SK-N-SH treated with all-trans-retinoic acid at 6 μM for 48 hours (cell line): ENCODE data around the gene EFNB1.

Experiments
- ARNTL ChIP-seq: fragments of 450-650 bp; formaldehyde crosslinking; IDR thresholded peaks from 2 replicates; pipeline ENCODE4 v1.5.0; 2020; ENCODE audit warnings: low read depth, mild to moderate bottlenecking, moderate library complexity, borderline replicate concordance
- BACH2 ChIP-seq: fragments of 250-450 bp; sonication (Bioruptor Pico); IDR thresholded peaks from 2 replicates; pipeline ENCODE4 v1.9.0; 2021; ENCODE audit warnings: mild to moderate bottlenecking, borderline replicate concordance
- CREB5 ChIP-seq: fragments of 250-450 bp; sonication (Bioruptor Pico); IDR thresholded peaks from 2 replicates; pipeline ENCODE4 v1.5.1; 2020; ENCODE audit warnings: low read depth, mild to moderate bottlenecking, moderate library complexity
- ISL1 ChIP-seq: fragments of 250-450 bp; sonication (Bioruptor Pico); IDR thresholded peaks from 2 replicates; pipeline ENCODE4 v2.1.2; 2022; ENCODE audit warnings: mild to moderate bottlenecking, moderate library complexity
- OSR1 ChIP-seq: fragments of 250-450 bp; sonication (Bioruptor Pico); IDR thresholded peaks from 2 replicates; pipeline ENCODE4 v1.8.0; 2022; ENCODE audit warnings: moderate library complexity, mild to moderate bottlenecking, inconsistent platforms
- PATZ1 ChIP-seq: fragments of 250-450 bp; sonication (Bioruptor Pico); IDR thresholded peaks from 2 replicates; pipeline ENCODE4 v1.8.0; 2020; ENCODE audit warnings: mild to moderate bottlenecking, moderate library complexity, borderline replicate concordance
- PPARA ChIP-seq: fragments of 250-450 bp; sonication (Bioruptor Pico); IDR thresholded peaks from 2 replicates; pipeline ENCODE4 v1.5.0; 2020; ENCODE audit warnings: mild to moderate bottlenecking, borderline replicate concordance
- RARB ChIP-seq: fragments of 250-450 bp; sonication (Bioruptor Pico); IDR thresholded peaks from 2 replicates; pipeline ENCODE4 v1.8.0; 2021; ENCODE audit warnings: mild to moderate bottlenecking, moderate library complexity
- TCF4 ChIP-seq: fragments of 250-450 bp; sonication (Bioruptor Pico); IDR thresholded peaks from 2 replicates; pipeline ENCODE4 v1.8.0; 2021; ENCODE audit warnings: mild to moderate bottlenecking, moderate library complexity, borderline replicate concordance
- TOX ChIP-seq: fragments of 250-450 bp; sonication (Bioruptor Pico); IDR thresholded peaks from 2 replicates; pipeline ENCODE4 v1.8.0; 2021; ENCODE audit warnings: mild to moderate bottlenecking, moderate library complexity, borderline replicate concordance
- ZFP3 ChIP-seq: fragments of 250-450 bp; sonication (Bioruptor Pico); IDR thresholded peaks from 2 replicates; pipeline ENCODE4 v1.5.0; 2020; ENCODE audit warnings: mild to moderate bottlenecking, moderate library complexity
- ZNF565 ChIP-seq: fragments of 450-650 bp; formaldehyde crosslinking; conservative IDR thresholded peaks from 2 replicates; pipeline ENCODE4 v1.5.0; 2020; ENCODE audit warnings: low read depth, mild to moderate bottlenecking, moderate library complexity
- TF ChIP-seq, protein P1 (sequence below): fragments of 250-450 bp; sonication (Bioruptor Pico); IDR thresholded peaks from 2 replicates; pipeline ENCODE4 v1.8.0; 2021; ENCODE audit warnings: low read depth, mild to moderate bottlenecking, moderate library complexity, borderline replicate concordance
- TF ChIP-seq, protein P2 (sequence below): fragments of 250-450 bp; sonication (Bioruptor Pico); IDR thresholded peaks from 2 replicates; pipeline ENCODE4 v1.5.0; 2020; ENCODE audit warnings: mild to moderate bottlenecking, moderate library complexity

DNA sequence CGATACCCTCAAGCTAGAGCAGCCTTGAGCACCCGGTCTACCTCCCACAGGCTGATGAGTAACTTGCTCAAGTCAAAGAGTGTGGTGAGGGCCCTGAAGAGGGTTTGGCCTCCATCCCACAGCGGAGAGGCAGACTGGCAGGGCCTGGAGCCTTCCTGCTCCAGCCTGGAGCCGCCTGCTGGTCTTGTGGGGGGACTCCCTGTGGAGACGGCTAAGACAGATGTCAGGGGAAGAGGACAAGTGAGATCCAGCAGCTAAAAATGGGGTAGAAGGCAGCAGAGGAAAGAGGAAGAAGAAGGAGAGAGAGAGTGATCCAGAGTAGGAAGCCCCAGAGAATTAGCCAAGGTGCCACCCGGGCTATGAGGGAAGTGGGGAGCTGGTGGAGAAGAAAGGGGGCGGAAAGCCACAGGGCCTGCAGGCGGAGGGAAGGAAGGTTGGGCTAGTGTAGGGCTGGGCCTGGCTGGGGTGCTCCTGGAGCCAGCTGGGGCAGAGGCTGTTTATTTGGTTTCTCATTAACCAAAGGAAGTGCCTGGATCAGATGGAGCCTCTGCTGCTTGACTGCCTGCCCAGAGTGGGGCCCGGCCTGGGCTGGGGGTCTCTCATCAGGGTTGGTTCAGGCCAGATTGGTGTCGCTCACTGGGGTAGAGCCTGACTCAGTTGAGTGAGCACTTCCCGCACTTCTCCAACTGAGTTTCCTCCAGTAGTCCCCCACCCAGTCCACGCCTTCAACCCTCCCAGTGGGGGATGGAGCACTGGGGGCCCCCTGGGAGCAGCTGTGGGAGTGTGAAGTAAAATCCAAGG is 14.2 kb downstream of the EFNB1 start:
- no peak for TF ChIP-seq ARNTL
- TF ChIP-seq, protein P1, sequence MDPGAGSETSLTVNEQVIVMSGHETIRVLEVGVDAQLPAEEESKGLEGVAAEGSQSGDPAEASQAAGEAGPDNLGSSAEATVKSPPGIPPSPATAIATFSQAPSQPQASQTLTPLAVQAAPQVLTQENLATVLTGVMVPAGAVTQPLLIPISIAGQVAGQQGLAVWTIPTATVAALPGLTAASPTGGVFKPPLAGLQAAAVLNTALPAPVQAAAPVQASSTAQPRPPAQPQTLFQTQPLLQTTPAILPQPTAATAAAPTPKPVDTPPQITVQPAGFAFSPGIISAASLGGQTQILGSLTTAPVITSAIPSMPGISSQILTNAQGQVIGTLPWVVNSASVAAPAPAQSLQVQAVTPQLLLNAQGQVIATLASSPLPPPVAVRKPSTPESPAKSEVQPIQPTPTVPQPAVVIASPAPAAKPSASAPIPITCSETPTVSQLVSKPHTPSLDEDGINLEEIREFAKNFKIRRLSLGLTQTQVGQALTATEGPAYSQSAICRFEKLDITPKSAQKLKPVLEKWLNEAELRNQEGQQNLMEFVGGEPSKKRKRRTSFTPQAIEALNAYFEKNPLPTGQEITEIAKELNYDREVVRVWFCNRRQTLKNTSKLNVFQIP: no peak
- no peak for TF ChIP-seq TOX (CRISPR knock-in tag)
- no peak for TF ChIP-seq BACH2 (CRISPR knock-in tag)
- no peak for TF ChIP-seq ISL1 (CRISPR knock-in tag)
- TF ChIP-seq, protein P2, sequence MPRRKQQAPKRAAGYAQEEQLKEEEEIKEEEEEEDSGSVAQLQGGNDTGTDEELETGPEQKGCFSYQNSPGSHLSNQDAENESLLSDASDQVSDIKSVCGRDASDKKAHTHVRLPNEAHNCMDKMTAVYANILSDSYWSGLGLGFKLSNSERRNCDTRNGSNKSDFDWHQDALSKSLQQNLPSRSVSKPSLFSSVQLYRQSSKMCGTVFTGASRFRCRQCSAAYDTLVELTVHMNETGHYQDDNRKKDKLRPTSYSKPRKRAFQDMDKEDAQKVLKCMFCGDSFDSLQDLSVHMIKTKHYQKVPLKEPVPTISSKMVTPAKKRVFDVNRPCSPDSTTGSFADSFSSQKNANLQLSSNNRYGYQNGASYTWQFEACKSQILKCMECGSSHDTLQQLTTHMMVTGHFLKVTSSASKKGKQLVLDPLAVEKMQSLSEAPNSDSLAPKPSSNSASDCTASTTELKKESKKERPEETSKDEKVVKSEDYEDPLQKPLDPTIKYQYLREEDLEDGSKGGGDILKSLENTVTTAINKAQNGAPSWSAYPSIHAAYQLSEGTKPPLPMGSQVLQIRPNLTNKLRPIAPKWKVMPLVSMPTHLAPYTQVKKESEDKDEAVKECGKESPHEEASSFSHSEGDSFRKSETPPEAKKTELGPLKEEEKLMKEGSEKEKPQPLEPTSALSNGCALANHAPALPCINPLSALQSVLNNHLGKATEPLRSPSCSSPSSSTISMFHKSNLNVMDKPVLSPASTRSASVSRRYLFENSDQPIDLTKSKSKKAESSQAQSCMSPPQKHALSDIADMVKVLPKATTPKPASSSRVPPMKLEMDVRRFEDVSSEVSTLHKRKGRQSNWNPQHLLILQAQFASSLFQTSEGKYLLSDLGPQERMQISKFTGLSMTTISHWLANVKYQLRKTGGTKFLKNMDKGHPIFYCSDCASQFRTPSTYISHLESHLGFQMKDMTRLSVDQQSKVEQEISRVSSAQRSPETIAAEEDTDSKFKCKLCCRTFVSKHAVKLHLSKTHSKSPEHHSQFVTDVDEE (CRISPR knock-in tag): no peak
- TF ChIP-seq CREB5 (CRISPR knock-in tag): no peak
- TF ChIP-seq PATZ1 (CRISPR knock-in tag): no peak
- TF ChIP-seq TCF4: no peak
- TF ChIP-seq PPARA (CRISPR knock-in tag): no peak
- TF ChIP-seq OSR1 (CRISPR knock-in tag): no peak
- TF ChIP-seq RARB: no peak
- TF ChIP-seq ZNF565 (CRISPR knock-in tag): no peak
- TF ChIP-seq ZFP3 (CRISPR knock-in tag): no peak
